ENCODE results near the gene CFP.

Gene CFP

DNA sequence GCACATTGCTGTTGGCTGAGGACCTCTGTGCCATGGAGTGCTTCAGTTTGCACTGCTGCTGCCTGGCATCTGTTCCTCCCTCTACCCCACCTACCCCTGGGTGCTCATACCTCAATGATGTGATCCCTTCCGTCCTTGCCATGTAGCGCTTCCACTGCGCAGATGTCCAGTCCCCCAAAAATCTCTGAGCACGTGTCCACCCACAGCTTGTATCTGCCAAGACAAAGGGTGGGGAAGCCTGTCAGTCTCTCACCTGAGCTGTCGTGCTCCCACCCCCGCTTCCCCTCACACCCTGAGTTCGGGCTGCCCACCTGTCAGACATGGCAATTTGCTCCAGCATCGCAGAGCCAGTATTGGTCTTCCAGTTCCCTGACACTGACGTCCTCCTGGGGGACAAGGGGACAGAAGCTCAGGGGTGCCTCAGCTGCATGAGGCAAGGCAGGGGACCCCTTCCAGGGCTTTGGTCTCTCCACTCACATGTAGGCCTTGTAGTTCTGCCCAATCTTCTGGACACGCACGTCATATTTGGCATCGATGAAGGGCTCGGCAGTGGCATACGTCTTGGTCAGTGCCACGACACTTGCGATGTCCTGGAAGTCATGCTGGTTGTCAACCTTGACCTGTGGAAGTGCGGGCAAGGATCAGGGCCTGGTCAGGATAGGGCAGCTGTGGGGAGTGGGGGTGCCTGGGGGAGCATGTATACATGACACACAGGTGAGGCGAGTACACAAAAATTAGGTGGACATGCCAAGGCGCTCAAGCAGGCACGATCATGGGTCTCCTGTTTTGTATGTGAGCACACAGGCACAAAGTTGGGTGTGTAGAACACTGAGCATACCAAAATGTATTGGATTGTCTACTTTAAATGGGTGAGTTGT is 53.5 kb downstream of the CFP start:
- no peak for DNase-seq (ENCODE audit: low read depth)
- TF ChIP-seq, protein P1, sequence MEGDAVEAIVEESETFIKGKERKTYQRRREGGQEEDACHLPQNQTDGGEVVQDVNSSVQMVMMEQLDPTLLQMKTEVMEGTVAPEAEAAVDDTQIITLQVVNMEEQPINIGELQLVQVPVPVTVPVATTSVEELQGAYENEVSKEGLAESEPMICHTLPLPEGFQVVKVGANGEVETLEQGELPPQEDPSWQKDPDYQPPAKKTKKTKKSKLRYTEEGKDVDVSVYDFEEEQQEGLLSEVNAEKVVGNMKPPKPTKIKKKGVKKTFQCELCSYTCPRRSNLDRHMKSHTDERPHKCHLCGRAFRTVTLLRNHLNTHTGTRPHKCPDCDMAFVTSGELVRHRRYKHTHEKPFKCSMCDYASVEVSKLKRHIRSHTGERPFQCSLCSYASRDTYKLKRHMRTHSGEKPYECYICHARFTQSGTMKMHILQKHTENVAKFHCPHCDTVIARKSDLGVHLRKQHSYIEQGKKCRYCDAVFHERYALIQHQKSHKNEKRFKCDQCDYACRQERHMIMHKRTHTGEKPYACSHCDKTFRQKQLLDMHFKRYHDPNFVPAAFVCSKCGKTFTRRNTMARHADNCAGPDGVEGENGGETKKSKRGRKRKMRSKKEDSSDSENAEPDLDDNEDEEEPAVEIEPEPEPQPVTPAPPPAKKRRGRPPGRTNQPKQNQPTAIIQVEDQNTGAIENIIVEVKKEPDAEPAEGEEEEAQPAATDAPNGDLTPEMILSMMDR (IDR thresholded peaks at IDR 0.05; ENCODE audit: low read length, missing control alignments), result no peak
- H3K4me3 ChIP-seq (replicated peaks; ENCODE audit: low read depth, low read length), result no peak overlapping the region

GRCh38 chrX:47574547-47575301 is 55.0 kb downstream of the CFP start:
- TF ChIP-seq, protein P1 (IDR thresholded peaks at IDR 0.05; ENCODE audit: low read length, missing control alignments), result no peak
- H3K4me3 ChIP-seq (replicated peaks; ENCODE audit: low read depth, low read length), result peak overlapping the region; percentile 17

GRCh38 chrX:47574076-47574546 is 55.6 kb downstream of the CFP start:
- no peak for DNase-seq (ENCODE audit: low read depth)
- peak overlapping the region; percentile 25 for H3K4me3 ChIP-seq (replicated peaks; ENCODE audit: low read depth, low read length)
- TF ChIP-seq, protein P1 (IDR thresholded peaks at IDR 0.05; ENCODE audit: low read length, missing control alignments), result no peak

More at GRCh38 chrX:47574547-47575301, 55.0 kb downstream of the CFP start:
- DNase-seq (ENCODE audit: low read depth), result no peak

- TF ChIP-seq, protein P1 (IDR thresholded peaks at IDR 0.05; ENCODE audit: low read length, missing control alignments), result no peak
- peak; percentile 84 for DNase-seq (ENCODE audit: low read depth)
- H3K4me3 ChIP-seq (replicated peaks; ENCODE audit: low read depth, low read length), result peak overlapping the region; percentile 25
Measured at GRCh38 chrX:47573341-47574075, 56.2 kb downstream of the CFP start.
